K562 (cell line): ENCODE results near the gene KIAA1958. TPM values are rescaled to one million over a fixed set of nuclear protein-coding genes. Genes with fewer than 3 reads are reported as not detected.
A peak's percentile ranks its signal among the peaks of the same experiment; 100 is the strongest.

Experiments used
- ATAC-seq: fragments of 200-7000 bp; cut with Tn5 transposase; 3 replicates; pipeline ENCODE4 v1.9.1; 2020; ENCODE audit warnings: moderate library complexity
- BruUV-seq: library from RNA; stranded (reverse); fragments of 400-500 nt; replicated peaks from 2 replicates; lab custom pipeline; 2021; lab: Mats Ljungman, UMichigan
- CTCF ChIA-PET: fragments of 300-600 bp; formaldehyde crosslinking; extraction: SDS; loops from one replicate; lab custom pipeline; 2021; ENCODE audit warnings: low intra/inter-chr PET ratio; lab: Yijun Ruan, JAX
- POLR2A ChIA-PET: fragments of 300-600, 350-650 bp; sonication (Branson Sonifier 250); formaldehyde crosslinking; extraction: SDS; loops from one replicate; lab custom pipeline; 2021; ENCODE audit warnings: antibody characterized with exemption, inconsistent platforms; lab: Yijun Ruan, JAX
- DNase-seq, 4 experiments: peaks; one replicate each; pipeline versions ENCODE4 v3.0.0 to v3.0.0-alpha.2; 2011 to 2018; ENCODE audit warnings: low spot score in 3 of 4, mixed read lengths in 3 of 4; ENCODE audit errors: extremely low read depth in 1 of 4
- FAIRE-seq: peaks from 2 replicates; lab custom pipeline; 2011; peaks lifted over from hg19 to GRCh38; lab: Jason Lieb, UNC
- H2AFZ ChIP-seq: 2 replicates; pipeline ENCODE4 v1.6.0; 2011; ENCODE audit warnings: low read depth, low read length, control low read depth, inconsistent platforms
- H3K27ac ChIP-seq: fragments of 200-600 bp; 3 replicates; pipeline ENCODE4 v1.8.0; 2011; ENCODE audit warnings: low read depth, mild to moderate bottlenecking, control low read depth, inconsistent platforms, low read length, moderate library complexity, mixed read lengths; ENCODE audit errors: extremely low read depth
- H3K27me3 ChIP-seq, 2 experiments: fragments of 300-600 bp in 1 of 2; 2 replicates in 1 of 2; 3 replicates in 1 of 2; pipeline versions ENCODE4 v1.6.0 to v1.8.0; 2011; ENCODE audit warnings: inconsistent platforms in 2 of 2, low read length in 2 of 2, mild to moderate bottlenecking in 1 of 2, mixed read lengths in 1 of 2, moderate library complexity in 1 of 2; ENCODE audit not compliant: control insufficient read depth in 2 of 2, insufficient read depth in 2 of 2
- H3K36me3 ChIP-seq: fragments of 300-600 bp; 3 replicates; pipeline ENCODE4 v1.8.0; 2011; ENCODE audit warnings: mild to moderate bottlenecking, low read length, inconsistent platforms; ENCODE audit not compliant: control insufficient read depth, insufficient read depth
- H3K4me1 ChIP-seq, 2 experiments: fragments of 200-600 bp in 1 of 2; replicated peaks in 1 of 2; 2 replicates in 1 of 2; 3 replicates in 1 of 2; pipeline versions ENCODE4 v1.5.1 to v1.8.0; 2011; ENCODE audit warnings: inconsistent platforms in 2 of 2, low read length in 2 of 2, mild to moderate bottlenecking in 1 of 2, mixed read lengths in 1 of 2, moderate library complexity in 1 of 2; ENCODE audit not compliant: control insufficient read depth in 2 of 2, insufficient read depth in 2 of 2
- H3K4me2 ChIP-seq: 2 replicates; pipeline ENCODE4 v1.6.1; 2011; ENCODE audit warnings: low read length, control low read depth, inconsistent platforms, mixed read lengths; ENCODE audit not compliant: insufficient read depth
- H3K4me3 ChIP-seq: fragments of 200-600 bp; sonication (generic), shearing (Covaris generic); 2 replicates; pipeline ENCODE4 v1.5.1; 2016; ENCODE audit warnings: control low read depth, inconsistent platforms
- H3K79me2 ChIP-seq: fragments of 200-600 bp; 3 replicates; pipeline ENCODE4 v1.8.0; 2011; ENCODE audit warnings: low read length, inconsistent platforms; ENCODE audit not compliant: control insufficient read depth, insufficient read depth
- H3K9ac ChIP-seq, 2 experiments: 2 replicates each; pipeline versions ENCODE4 v1.6.0 to v1.6.1; 2011; ENCODE audit warnings: low read depth in 2 of 2, low read length in 2 of 2, control low read depth in 1 of 2, inconsistent platforms in 1 of 2, mild to moderate bottlenecking in 1 of 2, mixed read lengths in 1 of 2; ENCODE audit not compliant: insufficient read depth in 1 of 2
- H3K9me1 ChIP-seq: one replicate; pipeline ENCODE4 v1.6.0; 2011; ENCODE audit warnings: inconsistent platforms, mild to moderate bottlenecking, low read length, moderate library complexity; ENCODE audit not compliant: control insufficient read depth, insufficient read depth
- H3K9me3 ChIP-seq: replicated peaks from 2 replicates; pipeline ENCODE4 v1.5.1; 2011; ENCODE audit warnings: low read depth, low read length, inconsistent platforms; ENCODE audit not compliant: control insufficient read depth, insufficient read depth
- H4K20me1 ChIP-seq: replicated peaks from 2 replicates; pipeline ENCODE4 v1.6.1; 2011; ENCODE audit warnings: low read length, inconsistent platforms, mixed read lengths; ENCODE audit not compliant: control insufficient read depth, insufficient read depth
- HOXB6 ChIP-seq: fragments of 250-450 bp; sonication (Bioruptor Pico); IDR thresholded peaks from 2 replicates; pipeline ENCODE4 v1.5.1; 2022; ENCODE audit warnings: mild to moderate bottlenecking, borderline replicate concordance
- MTA1 ChIP-seq: fragments of 450-650 bp; IDR thresholded peaks from 2 replicates; pipeline ENCODE4 v1.6.1; 2017; ENCODE audit warnings: borderline replicate concordance
- YY1 ChIP-seq, 3 experiments: IDR thresholded peaks; 2 replicates each; pipeline ENCODE4 v1.6.1; 2011; ENCODE audit warnings: low read length in 2 of 3, mild to moderate bottlenecking in 2 of 3, moderate library complexity in 2 of 3, borderline replicate concordance in 1 of 3, control low read depth in 1 of 3, low read depth in 1 of 3; ENCODE audit not compliant: insufficient read depth in 3 of 3, insufficient replicate concordance in 2 of 3, control insufficient read depth in 1 of 3, insufficient read length in 1 of 3; ENCODE audit errors: extremely low read depth in 1 of 3
- WGBS: fragments of 100-300 bp; shearing (Covaris generic); methylation state at CpG from one replicate; pipeline ENCODE4 v1.1.6; 2016; ENCODE audit warnings: low coverage, mixed read lengths; ENCODE audit not compliant: insufficient coverage; ENCODE audit errors: missing lambda C conversion rate; 5-methylcytosine and 5-hydroxymethylcytosine counted together
- in situ Hi-C: fragments of 300-500 bp; cut with MboI; formaldehyde crosslinking; loops from 4 replicates; pipeline ENCODE4 v1.15.0; 2018; ENCODE audit warnings: inconsistent platforms, mixed read lengths
- intact Hi-C: fragments of 100-400 bp; cut with micrococcal nuclease; formaldehyde crosslinking; loops from 2 replicates; pipeline ENCODE4 v1.14.2; 2022
- polyA plus RNA-seq, 8 experiments: library from polyadenylated mRNA; depleted of rRNA in 4 of 8; stranded (reverse) in 5 of 8; unstranded in 3 of 8; fragments of >200 nt; fragmentation: Nextera tagmentation in 2 of 8; fragmentation: Illumina TruSeq in 1 of 8; extraction: Ambion mirVana in 2 of 8; extraction: Trizol in 1 of 8; gene quantifications; 2 replicates each; pipeline versions ENCODE4 v1.2.1 to v1.2.3, GENCODE V29; 2011 to 2014; ENCODE audit warnings: inconsistent platforms in 1 of 8, missing spikeins in 1 of 8
- total RNA-seq, 7 experiments: library from RNA; depleted of rRNA in 6 of 7; stranded (reverse); fragments of >200 nt in 6 of 7; fragmentation: Illumina TruSeq in 2 of 7; extraction: Trizol in 2 of 7; gene quantifications; 2 replicates each; pipeline versions ENCODE4 v1.2.1 to v1.2.3, GENCODE V29; 2011 to 2021; ENCODE audit warnings: low replicate concordance in 1 of 7
- TF ChIP-seq, protein P1 (sequence below): fragments of 450-650 bp; IDR thresholded peaks from 2 replicates; pipeline ENCODE4 v1.6.1; 2018; ENCODE audit not compliant: partially characterized antibody

KIAA1958 gene
- total and polyA plus RNA-seq, 9 of the 15 experiments (the other 6 are each of a cell fraction or from before 2014, with no cell fraction given) = 1.1 to 16.0 (median 10.1) TPM

DNA sequence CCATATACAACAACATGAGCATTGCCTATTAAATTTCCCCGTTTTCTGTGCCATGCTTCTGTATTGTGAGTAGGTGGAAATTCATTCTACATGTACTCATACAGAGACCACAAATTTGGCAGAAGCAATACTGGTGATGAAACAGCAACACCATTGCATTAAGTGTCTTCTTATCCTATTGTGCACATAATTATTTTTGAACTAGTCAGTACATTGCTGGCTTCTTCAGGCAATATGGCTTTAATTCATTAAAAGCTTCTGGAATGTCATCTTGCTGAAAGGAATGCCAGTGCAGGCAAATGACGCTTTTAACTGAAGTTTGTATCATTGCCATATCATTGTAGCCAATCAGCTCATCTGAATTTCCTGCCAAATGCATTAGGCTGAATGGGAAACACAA, 82.6 kb downstream of the KIAA1958 start (continued):
- TF ChIP-seq YY1 (IDR thresholded peaks at IDR 0.05; ENCODE audit: borderline replicate concordance in 1 of 3, control insufficient read depth in 1 of 3, extremely low read depth in 1 of 3, insufficient read depth in 3 of 3, insufficient read length in 1 of 3, insufficient replicate concordance in 2 of 3, low read depth in 1 of 3, low read length in 2 of 3) (no peak), MTA1 (no peak)

DNA sequence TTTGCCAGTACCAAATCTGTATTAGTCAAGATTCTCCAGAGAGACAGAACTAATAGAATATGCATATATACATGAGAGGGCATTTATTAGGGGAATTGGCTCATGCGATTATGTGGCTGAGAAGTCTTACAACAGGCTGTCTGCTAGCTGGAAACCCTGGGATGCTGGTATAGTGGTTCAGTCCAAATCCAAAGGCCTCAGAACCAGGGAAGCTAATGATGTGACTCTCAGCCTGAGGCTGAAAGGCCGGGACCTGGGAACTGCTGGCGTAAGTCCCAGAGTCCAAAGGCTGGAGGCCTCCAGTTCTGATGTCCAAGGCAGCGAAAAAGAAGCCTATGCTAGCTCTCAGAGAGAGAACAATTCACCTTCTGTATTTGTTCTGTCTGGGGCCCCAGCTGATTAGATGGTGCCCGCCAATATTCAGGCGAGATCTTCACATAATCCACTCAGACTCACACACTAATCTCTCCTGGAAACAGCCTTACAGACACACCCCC, 84.1 kb downstream of the KIAA1958 start:
- no peak for FAIRE-seq
- ChIA-PET CTCF (no interaction called here), POLR2A (interaction anchor here (1.3 to 2.8 kb wide), 5 partner anchors 8 to 24 kb away, joined by 3 to 11 read pairs (median 6); no protein-coding TSS in a partner anchor)
- intact Hi-C loops (no loop called here), in situ Hi-C loops (no loop called here)
- Histone ChIP-seq H3K79me2 (peaks cover 22% of the 10 kb centered on the region; the same call in 2 of the 3 replicates), H2AFZ (no peak overlapping the region), H4K20me1 (peaks cover 13% of the 10 kb centered on the region; the same call in 1 of the 2 replicates), H3K27ac (no peak overlapping the region), H3K27me3 (no peaks in the 10 kb centered on the region), H3K4me3 (no peak overlapping the region), H3K9me1 (peaks cover 3% of the 10 kb centered on the region), H3K36me3 (peaks cover 15% of the 10 kb centered on the region; the same call in 1 of the 3 replicates), H3K9ac (no peak overlapping the region), H3K4me1 (no peaks in the 10 kb centered on the region; a peak in 1 of 5 replicates), H3K9me3 (no peaks in the 10 kb centered on the region), H3K4me2 (no peak overlapping the region)
- ATAC-seq = no peak
- no peak for DNase-seq
- no TSS peak for BruUV-seq
- WGBS = 63% methylated on average over 6 of the region's 6 CpGs
- no peak for TF ChIP-seq HOXB6 (CRISPR knock-in tag)
- TF ChIP-seq, protein P1, sequence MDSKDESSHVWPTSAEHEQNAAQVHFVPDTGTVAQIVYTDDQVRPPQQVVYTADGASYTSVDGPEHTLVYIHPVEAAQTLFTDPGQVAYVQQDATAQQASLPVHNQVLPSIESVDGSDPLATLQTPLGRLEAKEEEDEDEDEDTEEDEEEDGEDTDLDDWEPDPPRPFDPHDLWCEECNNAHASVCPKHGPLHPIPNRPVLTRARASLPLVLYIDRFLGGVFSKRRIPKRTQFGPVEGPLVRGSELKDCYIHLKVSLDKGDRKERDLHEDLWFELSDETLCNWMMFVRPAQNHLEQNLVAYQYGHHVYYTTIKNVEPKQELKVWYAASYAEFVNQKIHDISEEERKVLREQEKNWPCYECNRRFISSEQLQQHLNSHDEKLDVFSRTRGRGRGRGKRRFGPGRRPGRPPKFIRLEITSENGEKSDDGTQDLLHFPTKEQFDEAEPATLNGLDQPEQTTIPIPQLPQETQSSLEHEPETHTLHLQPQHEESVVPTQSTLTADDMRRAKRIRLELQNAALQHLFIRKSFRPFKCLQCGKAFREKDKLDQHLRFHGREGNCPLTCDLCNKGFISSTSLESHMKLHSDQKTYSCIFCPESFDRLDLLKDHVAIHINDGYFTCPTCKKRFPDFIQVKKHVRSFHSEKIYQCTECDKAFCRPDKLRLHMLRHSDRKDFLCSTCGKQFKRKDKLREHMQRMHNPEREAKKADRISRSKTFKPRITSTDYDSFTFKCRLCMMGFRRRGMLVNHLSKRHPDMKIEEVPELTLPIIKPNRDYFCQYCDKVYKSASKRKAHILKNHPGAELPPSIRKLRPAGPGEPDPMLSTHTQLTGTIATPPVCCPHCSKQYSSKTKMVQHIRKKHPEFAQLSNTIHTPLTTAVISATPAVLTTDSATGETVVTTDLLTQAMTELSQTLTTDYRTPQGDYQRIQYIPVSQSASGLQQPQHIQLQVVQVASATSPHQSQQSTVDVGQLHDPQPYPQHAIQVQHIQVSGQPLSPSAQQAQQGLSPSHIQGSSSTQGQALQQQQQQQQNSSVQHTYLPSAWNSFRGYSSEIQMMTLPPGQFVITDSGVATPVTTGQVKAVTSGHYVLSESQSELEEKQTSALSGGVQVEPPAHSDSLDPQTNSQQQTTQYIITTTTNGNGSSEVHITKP = peak; percentile 18
